Effector memory CD8-positive, alpha-beta T cell (primary cell): Measurements from ENCODE around the gene CLRN1.

ENCODE experiments used
- ATAC-seq: fragments of 150-1000 bp; cut with Tn5 transposase; replicated peaks from 2 replicates; pipeline ENCODE4 v1.10.0; 2021; ENCODE audit warnings: mild to moderate bottlenecking, moderate library complexity
- DNase-seq, 3 experiments: peaks; one replicate each; pipeline ENCODE4 v3.0.0; 2021
- H3K27ac Mint-ChIP-seq, 2 donors: one replicate each; pipeline ENCODE4 v1.8.0; 2022; ENCODE audit warnings: mild to moderate bottlenecking in 2 of 2, mixed read lengths in 2 of 2, moderate library complexity in 2 of 2
- H3K27me3 Mint-ChIP-seq, 2 donors: one replicate each; pipeline ENCODE4 v1.8.0; 2022; ENCODE audit warnings: mixed read lengths in 2 of 2
- H3K36me3 Mint-ChIP-seq: one replicate; pipeline ENCODE4 v1.8.0; 2022; ENCODE audit warnings: mild to moderate bottlenecking, moderate library complexity, mixed read lengths; ENCODE audit not compliant: insufficient read depth
- H3K4me1 Mint-ChIP-seq, 2 donors: one replicate each; pipeline ENCODE4 v1.8.0; 2022; ENCODE audit warnings: low read depth in 2 of 2, mixed read lengths in 2 of 2
- H3K4me3 Mint-ChIP-seq, 2 donors: one replicate each; pipeline ENCODE4 v1.8.0; 2022; ENCODE audit warnings: mild to moderate bottlenecking in 2 of 2, mixed read lengths in 2 of 2, moderate library complexity in 2 of 2
- H3K9me3 Mint-ChIP-seq, 2 donors: one replicate each; pipeline ENCODE4 v1.8.0; 2022; ENCODE audit warnings: mixed read lengths in 2 of 2

CLRN1 gene

GRCh38 chr3:150928234-150928633, 44.3 kb downstream of the CLRN1 start:
- H3K27ac Mint-ChIP-seq = no peak overlapping the region
- H3K4me1 Mint-ChIP-seq = peaks cover 6% of the 10 kb centered on the region in 2 donors
- no peaks in the 10 kb centered on the region for H3K36me3 Mint-ChIP-seq
- no peak overlapping the region for H3K4me3 Mint-ChIP-seq
- H3K9me3 Mint-ChIP-seq = no peaks in the 10 kb centered on the region
- ATAC-seq (no peak), DNase-seq (no peak)
- peaks cover 65 to 67% of the 10 kb centered on the region in 2 donors for H3K27me3 Mint-ChIP-seq

DNA sequence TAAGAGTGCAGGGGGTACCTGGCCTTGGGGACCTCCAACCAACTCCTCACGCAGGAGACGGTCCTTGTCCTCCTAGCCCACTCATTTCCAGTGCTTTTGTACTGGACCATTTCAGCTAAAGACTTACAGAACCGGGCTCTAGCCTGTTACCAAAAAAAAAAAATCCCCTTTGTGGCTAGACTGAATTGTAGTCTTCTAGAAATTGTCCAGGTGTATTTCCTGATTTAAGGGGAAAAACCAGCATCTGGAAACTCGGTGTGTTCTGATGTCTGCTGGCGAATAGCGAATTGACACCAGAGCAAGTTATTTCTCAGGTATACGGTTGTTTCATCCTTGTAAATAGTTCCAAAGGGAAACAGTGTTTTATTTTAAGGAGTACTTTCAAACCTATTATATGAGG, 46.2 kb downstream of the CLRN1 start:
- ATAC-seq = no peak

DNA sequence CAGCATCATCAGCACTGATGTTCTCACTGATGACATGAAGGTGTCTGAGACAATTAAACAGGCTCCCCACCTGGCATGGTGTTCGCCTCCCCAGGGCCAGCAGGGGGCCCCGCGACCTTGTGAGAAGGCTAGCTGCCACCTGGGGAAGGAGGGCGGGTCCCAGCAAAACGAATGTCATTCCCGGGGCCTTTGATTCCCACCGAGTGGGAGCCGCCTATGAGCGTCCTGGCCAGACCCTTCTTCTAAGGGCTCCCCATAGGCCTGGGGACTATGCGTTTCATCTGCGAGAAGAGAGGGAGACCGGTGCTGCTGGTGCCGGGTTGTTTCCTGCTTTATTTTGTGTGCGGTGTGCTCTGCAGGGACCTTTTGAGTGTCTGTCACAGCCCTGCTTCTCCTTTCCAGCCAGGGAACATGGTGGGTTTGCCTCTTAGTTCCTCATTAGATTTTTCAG, 46.8 kb downstream of the CLRN1 start:
- ATAC-seq (peak; percentile 62), DNase-seq (peak; percentile 13 to 17 (median 15))
- Mint-ChIP-seq H3K4me3 (peak overlapping the region in 1 of 2 donors; percentile 54), H3K4me1 (peaks cover 6% of the 10 kb centered on the region in 2 donors), H3K9me3 (no peaks in the 10 kb centered on the region), H3K27ac (no peak overlapping the region), H3K36me3 (no peaks in the 10 kb centered on the region), H3K27me3 (peaks cover 55 to 70% of the 10 kb centered on the region in 2 donors)

More for the DNA sequence above, 46.2 kb downstream of the CLRN1 start:
- no peak for DNase-seq
- H3K36me3 Mint-ChIP-seq = no peaks in the 10 kb centered on the region
- no peak overlapping the region for H3K4me3 Mint-ChIP-seq
- no peaks in the 10 kb centered on the region for H3K9me3 Mint-ChIP-seq
- H3K4me1 Mint-ChIP-seq = peaks cover 6% of the 10 kb centered on the region in 2 donors
- H3K27ac Mint-ChIP-seq = no peak overlapping the region
- peaks cover 55 to 67% of the 10 kb centered on the region in 2 donors for H3K27me3 Mint-ChIP-seq

GRCh38 chr3:150922611-150923010, 49.9 kb downstream of the CLRN1 start:
- Mint-ChIP-seq H3K4me3 (no peak overlapping the region), H3K4me1 (peaks cover 6% of the 10 kb centered on the region in 2 donors), H3K27ac (no peak overlapping the region), H3K9me3 (no peaks in the 10 kb centered on the region), H3K36me3 (no peaks in the 10 kb centered on the region), H3K27me3 (peaks cover 57 to 80% of the 10 kb centered on the region in 2 donors)
- DNase-seq = no peak
- ATAC-seq = no peak

DNA sequence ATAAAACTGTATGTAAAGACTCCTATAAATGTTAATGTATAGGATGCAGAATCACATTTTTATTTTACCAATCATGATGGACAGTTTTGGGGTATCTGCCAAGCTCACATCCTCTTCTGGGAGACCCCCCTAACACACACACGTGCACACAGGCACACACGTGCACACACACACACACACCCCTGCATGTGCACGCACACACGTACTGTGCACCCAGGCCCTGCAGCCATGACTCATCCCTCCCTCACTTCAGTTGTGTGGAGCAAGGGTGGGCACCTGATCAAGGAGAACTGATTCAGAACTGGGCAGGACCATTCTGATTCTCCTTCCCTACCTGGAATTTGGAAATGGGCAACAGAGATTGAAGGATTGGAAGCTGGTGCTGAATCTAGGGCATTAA, 51.3 kb downstream of the CLRN1 start:
- H3K27ac Mint-ChIP-seq = no peak overlapping the region
- peaks cover 55 to 86% of the 10 kb centered on the region in 2 donors for H3K27me3 Mint-ChIP-seq
- DNase-seq (no peak), ATAC-seq (no peak)
- H3K4me3 Mint-ChIP-seq = no peak overlapping the region
- H3K9me3 Mint-ChIP-seq = no peaks in the 10 kb centered on the region
- peaks cover 6% of the 10 kb centered on the region in 2 donors for H3K4me1 Mint-ChIP-seq
- H3K36me3 Mint-ChIP-seq = no peaks in the 10 kb centered on the region

DNA sequence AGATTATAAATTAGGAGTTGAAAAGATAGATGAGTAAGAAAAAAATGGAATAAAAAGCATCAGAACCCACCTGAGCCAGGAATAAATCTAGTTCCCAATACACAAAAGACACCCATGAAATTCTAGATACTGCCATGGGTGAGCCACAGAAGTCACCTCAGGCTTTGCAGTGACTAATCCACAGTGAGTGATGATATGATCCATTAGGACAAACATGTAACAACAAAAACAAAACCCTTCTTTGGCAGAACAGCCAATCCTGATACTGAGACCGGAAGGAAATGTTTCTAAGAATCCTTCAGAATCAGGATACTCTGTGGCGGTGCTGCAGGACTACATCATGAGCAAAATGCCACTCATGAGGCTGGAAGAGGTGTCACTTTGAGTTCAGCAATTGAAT, 52.3 kb downstream of the CLRN1 start:
- H3K4me3 Mint-ChIP-seq = no peak overlapping the region
- no peaks in the 10 kb centered on the region for H3K9me3 Mint-ChIP-seq
- H3K27me3 Mint-ChIP-seq = peaks cover 45 to 81% of the 10 kb centered on the region in 2 donors
- ATAC-seq (no peak), DNase-seq (no peak)
- H3K36me3 Mint-ChIP-seq = no peaks in the 10 kb centered on the region
- H3K27ac Mint-ChIP-seq = no peak overlapping the region
- H3K4me1 Mint-ChIP-seq = peaks cover 0 to under 1% of the 10 kb centered on the region in 2 donors

DNA sequence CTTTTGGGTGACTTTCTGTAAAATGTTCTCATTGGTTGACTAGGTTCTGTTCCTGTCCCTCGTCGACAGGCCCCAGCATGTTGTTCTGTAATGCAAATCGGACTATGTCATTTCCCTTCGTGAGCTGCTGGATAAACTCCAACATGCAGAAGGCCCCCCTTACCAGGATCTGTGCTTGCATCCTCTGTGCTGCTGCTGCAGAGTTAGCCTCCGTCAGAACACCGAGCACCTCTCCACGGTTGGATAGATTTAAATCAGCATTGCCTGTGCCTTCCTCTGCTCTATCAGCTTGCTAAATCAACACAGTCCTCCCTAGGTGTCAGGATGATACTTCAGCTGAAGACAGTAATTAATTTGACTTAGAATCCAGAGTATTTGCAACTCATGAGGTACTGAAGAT, 54.6 kb downstream of the CLRN1 start:
- Mint-ChIP-seq H3K27me3 (peaks cover 26 to 61% of the 10 kb centered on the region in 2 donors), H3K9me3 (no peaks in the 10 kb centered on the region), H3K4me3 (no peak overlapping the region), H3K36me3 (no peaks in the 10 kb centered on the region), H3K4me1 (no peaks in the 10 kb centered on the region), H3K27ac (no peak overlapping the region)
- ATAC-seq (no peak), DNase-seq (no peak)

DNA sequence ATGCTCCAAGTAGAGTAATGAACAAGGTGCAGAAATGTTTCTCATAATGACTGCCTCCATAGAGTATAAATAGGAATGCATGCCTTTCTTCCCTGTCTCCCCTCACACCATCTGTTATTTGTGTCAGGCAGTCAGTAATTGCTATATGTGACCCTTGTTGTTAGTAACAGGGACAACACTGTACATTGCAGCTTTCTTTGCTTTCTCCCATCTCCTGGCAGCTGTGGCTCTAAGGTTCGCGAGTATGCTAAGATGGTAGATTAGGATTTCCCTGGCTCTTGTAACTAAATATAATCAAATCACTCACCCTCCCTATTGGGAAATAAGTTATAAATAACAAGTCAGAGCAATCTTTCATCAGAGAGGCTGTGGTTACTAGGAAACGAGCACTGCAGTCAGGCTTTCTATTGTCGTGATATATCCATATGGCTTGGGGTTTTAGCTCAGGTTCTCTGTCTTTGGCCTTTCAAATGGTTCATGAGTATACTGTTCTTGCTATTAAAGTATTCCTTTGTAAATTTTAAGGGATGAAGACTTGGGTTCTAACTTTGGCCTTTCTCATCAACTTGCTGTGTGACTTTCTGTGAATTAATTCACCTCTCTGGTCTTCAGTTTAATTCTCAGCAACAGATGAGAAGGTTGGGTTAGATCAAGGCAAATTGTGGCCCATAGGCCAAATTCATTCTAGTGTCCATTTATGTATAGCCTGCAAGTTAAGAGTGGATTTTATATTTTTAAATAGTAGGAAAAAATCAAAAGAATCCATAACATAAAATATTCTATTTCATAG, 59.2 kb downstream of the CLRN1 start:
- H3K4me3 Mint-ChIP-seq = no peak overlapping the region
- no peak for DNase-seq
- H3K36me3 Mint-ChIP-seq = no peaks in the 10 kb centered on the region
- no peaks in the 10 kb centered on the region for H3K4me1 Mint-ChIP-seq
- no peak overlapping the region for H3K27ac Mint-ChIP-seq
- H3K9me3 Mint-ChIP-seq = no peaks in the 10 kb centered on the region
- H3K27me3 Mint-ChIP-seq = peaks cover 36 to 63% of the 10 kb centered on the region in 2 donors
- no peak for ATAC-seq

- ATAC-seq (no peak), DNase-seq (no peak)
- no peaks in the 10 kb centered on the region for H3K4me1 Mint-ChIP-seq
- H3K27ac Mint-ChIP-seq = no peak overlapping the region
- H3K9me3 Mint-ChIP-seq = no peaks in the 10 kb centered on the region
- no peaks in the 10 kb centered on the region for H3K36me3 Mint-ChIP-seq
- H3K27me3 Mint-ChIP-seq = peaks cover 44 to 64% of the 10 kb centered on the region in 2 donors
- no peak overlapping the region for H3K4me3 Mint-ChIP-seq
These were observed 60.0 kb downstream of the CLRN1 start for GRCh38 chr3:150912501-150912900.

DNA sequence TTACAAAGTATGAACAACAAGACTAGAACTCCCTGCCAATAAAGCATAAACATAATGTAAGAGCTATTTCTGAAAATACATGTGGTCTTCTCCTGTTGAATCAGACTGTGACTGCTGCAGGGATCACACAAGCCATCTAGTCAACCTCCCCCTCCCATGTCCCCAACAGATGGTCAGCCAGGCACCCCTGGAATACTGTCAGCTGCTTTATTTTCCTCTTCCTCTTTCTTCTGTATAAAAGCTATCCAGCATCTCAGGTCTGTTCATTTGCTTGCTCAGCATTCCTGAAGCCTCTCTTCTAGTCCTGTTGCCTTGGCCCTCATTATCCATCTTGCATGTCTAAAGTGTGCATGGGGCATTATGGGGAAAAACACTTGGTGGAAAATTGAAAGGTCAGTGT, 60.8 kb downstream of the CLRN1 start:
- no peak overlapping the region for H3K4me3 Mint-ChIP-seq
- no peak overlapping the region for H3K27ac Mint-ChIP-seq
- H3K27me3 Mint-ChIP-seq = peaks cover 47 to 68% of the 10 kb centered on the region in 2 donors
- DNase-seq = no peak
- no peak for ATAC-seq
- H3K9me3 Mint-ChIP-seq = no peaks in the 10 kb centered on the region
- H3K4me1 Mint-ChIP-seq = no peaks in the 10 kb centered on the region
- no peaks in the 10 kb centered on the region for H3K36me3 Mint-ChIP-seq

- DNase-seq (no peak), ATAC-seq (no peak)
- Mint-ChIP-seq H3K9me3 (no peaks in the 10 kb centered on the region), H3K4me3 (no peak overlapping the region), H3K27me3 (peaks cover 61 to 71% of the 10 kb centered on the region in 2 donors), H3K4me1 (no peaks in the 10 kb centered on the region), H3K36me3 (no peaks in the 10 kb centered on the region), H3K27ac (no peak overlapping the region)
These were observed 66.1 kb downstream of the CLRN1 start for GRCh38 chr3:150906461-150906860.

GRCh38 chr3:150905746-150906145, 66.8 kb downstream of the CLRN1 start:
- no peak for ATAC-seq
- no peaks in the 10 kb centered on the region for H3K36me3 Mint-ChIP-seq
- no peaks in the 10 kb centered on the region for H3K4me1 Mint-ChIP-seq
- no peak overlapping the region for H3K27ac Mint-ChIP-seq
- H3K27me3 Mint-ChIP-seq = peaks cover 56 to 67% of the 10 kb centered on the region in 2 donors
- H3K4me3 Mint-ChIP-seq = no peak overlapping the region
- no peaks in the 10 kb centered on the region for H3K9me3 Mint-ChIP-seq
- no peak for DNase-seq

DNA sequence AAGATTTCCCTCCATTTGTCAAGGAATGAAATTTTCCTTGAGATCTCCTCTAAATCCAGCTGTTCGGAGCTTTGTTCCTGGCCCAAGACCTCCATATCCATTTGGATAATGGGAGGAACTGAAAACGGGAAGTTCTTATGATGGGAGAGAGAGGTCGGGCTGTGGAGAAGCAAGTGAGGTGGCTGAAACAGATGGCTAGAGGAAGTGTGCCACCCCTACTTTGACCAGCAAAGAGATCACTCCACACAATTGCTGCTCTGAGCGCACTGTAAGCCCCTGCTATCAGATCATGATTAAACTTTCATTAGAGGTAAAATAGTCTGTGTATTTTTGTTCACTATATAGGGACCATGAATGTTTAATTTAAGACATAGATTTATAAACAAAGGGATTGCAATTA, 67.2 kb downstream of the CLRN1 start, which contains the start of gene MINDY4B:
Gene MINDY4B, minus strand, starts transcription at position 101 of the 400 bp plus-strand sequence. Its CDS starts 0 bp downstream, at position 101.
- ATAC-seq (no peak), DNase-seq (no peak)
- Mint-ChIP-seq H3K27me3 (peaks cover 52 to 63% of the 10 kb centered on the region in 2 donors), H3K9me3 (no peaks in the 10 kb centered on the region), H3K4me3 (no peak within 1 kb of the TSS), H3K36me3 (no peaks in the 10 kb centered on the region), H3K4me1 (no peaks in the 10 kb centered on the region), H3K27ac (no peak within 1 kb of the TSS)

GRCh38 chr3:150902988-150903387, 69.5 kb downstream of the CLRN1 start:
- Mint-ChIP-seq H3K27ac (no peak overlapping the region), H3K36me3 (no peaks in the 10 kb centered on the region), H3K9me3 (no peaks in the 10 kb centered on the region), H3K4me3 (no peak overlapping the region), H3K4me1 (no peaks in the 10 kb centered on the region), H3K27me3 (peaks cover 38 to 42% of the 10 kb centered on the region in 2 donors)
- ATAC-seq (no peak), DNase-seq (no peak)
